ENCODE results near the gene ATG14.
"Not testable (repeated sequence)": the region's sequence is repeated elsewhere in the genome, so short reads cannot be mapped to it uniquely, and the experiment has no call there.

ATG14 gene

DNA sequence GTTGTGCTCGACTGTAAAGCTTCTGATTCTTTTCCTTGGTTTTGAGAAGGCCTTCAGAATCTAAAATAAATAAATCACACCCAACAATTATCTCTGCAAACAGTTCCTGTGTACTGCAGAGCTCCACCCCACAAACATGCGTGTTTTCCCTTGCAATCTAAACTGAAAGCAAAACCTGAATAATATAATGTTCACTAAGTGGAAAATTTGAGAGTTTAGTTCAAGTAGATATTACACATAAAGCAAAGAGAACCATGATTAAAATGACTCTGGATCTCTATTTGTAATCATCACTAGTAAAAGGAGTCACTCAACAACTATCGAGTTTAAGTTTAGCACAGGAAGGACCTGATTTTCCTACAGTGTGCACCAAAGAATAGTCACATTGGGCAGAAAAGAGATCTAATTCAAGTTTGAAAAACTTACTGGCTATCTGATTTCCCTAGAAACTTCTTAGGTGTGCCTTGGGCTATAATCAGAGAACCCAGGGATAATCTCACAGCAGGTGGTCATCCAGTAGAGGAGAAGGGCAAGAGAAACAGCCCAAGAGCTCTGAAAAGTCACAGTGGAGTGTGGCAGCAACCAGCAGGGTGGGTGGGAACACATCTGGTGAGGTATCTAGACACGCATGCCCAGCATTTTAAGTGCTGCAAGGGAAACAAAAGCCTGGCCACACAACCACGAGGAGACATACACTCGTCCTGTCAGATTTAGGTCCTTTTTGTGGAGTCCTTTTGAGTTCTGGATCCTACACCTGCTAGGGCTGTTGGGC, 25.4 kb downstream of the ATG14 start:
- TF ChIP-seq, protein P1, sequence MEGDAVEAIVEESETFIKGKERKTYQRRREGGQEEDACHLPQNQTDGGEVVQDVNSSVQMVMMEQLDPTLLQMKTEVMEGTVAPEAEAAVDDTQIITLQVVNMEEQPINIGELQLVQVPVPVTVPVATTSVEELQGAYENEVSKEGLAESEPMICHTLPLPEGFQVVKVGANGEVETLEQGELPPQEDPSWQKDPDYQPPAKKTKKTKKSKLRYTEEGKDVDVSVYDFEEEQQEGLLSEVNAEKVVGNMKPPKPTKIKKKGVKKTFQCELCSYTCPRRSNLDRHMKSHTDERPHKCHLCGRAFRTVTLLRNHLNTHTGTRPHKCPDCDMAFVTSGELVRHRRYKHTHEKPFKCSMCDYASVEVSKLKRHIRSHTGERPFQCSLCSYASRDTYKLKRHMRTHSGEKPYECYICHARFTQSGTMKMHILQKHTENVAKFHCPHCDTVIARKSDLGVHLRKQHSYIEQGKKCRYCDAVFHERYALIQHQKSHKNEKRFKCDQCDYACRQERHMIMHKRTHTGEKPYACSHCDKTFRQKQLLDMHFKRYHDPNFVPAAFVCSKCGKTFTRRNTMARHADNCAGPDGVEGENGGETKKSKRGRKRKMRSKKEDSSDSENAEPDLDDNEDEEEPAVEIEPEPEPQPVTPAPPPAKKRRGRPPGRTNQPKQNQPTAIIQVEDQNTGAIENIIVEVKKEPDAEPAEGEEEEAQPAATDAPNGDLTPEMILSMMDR (conservative IDR thresholded peaks at IDR 0.05), result no peak
- no peak for TF ChIP-seq ZFX (IDR thresholded peaks at IDR 0.05)
- no peak overlapping the region for H3K27ac ChIP-seq

DNA sequence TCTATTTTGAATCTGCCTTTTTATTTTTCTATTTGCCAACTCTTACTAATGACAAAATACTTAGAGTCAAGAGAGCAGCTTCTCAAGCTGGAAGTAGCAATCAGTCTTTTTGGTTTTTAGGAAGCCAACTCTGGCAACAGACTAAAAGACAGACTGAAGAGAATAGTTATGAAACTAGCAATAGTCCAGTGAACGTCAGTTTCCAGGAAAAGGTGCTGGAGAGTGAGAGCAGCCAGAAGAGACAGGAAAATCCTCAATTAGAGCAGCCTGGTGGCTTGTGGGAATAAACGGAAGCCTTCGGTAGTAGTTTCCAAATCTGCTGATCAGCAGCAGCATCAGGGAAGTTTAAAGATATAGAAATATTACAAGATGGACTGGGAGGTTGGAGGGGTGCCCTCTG, 27.1 kb downstream of the ATG14 start:
- no peak overlapping the region for H3K27ac ChIP-seq
- no peak for TF ChIP-seq ZFX (IDR thresholded peaks at IDR 0.05)
- TF ChIP-seq, protein P1 (conservative IDR thresholded peaks at IDR 0.05), result no peak

DNA sequence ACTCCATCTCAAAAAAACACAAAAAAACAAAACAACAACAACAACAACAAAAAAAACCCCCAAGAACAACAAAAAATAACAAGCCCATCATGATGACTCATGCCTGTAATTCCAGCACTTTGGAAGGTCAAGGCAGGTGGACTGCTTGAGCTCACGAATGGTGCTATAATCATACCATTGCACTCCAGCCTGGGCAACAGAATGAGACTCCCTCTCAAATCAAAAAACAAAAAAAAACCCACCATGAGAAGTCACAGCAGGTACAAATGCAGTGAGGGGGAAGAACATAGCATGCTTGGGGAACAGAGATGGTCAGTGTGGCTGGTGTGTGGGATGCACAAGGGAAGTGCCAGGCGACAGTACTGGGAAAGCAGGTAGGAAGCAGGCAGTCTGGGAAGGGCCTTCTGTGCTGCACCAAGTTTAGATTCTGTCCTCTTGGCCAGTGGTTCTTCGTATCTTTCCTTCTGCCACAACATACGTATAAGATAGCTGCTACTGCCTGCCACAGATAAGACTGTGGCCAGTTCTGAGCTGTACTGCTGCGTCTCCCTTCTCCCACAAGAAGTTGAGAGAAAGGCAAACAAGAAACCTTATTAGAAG, 28.0 kb downstream of the ATG14 start:
- TF ChIP-seq ZFX (IDR thresholded peaks at IDR 0.05), result no peak
- TF ChIP-seq, protein P1 (conservative IDR thresholded peaks at IDR 0.05), result no peak
- H3K27ac ChIP-seq, result no peak overlapping the region

DNA sequence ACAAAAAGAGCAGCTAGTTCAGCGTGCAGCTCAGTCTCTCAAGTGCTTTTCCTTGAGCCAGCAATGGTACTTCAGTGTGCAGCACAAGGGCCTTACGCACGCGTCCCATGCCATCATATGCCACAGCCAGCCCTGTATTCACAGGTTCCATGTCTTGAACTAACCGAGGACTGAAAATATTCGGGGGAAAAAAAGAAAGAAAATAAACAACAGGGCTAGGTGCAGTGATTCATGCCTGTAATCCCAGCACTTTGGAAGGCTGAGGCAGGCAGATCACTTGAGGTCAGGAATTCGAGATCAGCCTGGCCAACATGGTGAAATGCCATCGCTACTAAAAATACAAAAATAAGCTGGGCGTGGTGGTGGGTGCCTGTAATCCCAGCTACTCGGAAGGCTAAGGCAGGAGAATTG, 28.6 kb downstream of the ATG14 start:
- H3K27ac ChIP-seq, result not testable (repeated sequence)

DNA sequence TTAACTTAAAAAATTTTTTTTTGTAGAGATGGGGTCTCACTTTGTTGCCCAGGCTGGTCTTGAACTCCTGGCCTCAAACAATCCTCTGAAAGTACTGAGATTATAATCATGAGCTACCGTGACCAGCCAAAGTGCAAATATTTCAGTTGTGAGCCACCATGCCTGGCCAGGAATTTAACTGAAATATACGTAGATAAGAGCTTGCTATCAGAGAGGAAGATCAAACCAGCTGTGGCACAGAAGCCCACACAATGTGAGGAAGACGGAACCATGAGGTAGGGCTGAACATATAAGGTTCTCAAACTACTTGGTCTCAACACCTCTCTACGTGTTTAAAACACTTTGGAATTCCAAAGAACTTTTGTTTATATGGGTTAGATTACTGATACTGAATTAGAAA, 29.1 kb downstream of the ATG14 start:
- TF ChIP-seq, protein P1 (conservative IDR thresholded peaks at IDR 0.05), result no peak
- TF ChIP-seq ZFX (IDR thresholded peaks at IDR 0.05), result no peak
- no peak overlapping the region for H3K27ac ChIP-seq

GRCh38 chr14:55381561-55381960, 30.1 kb downstream of the ATG14 start:
- H3K27ac ChIP-seq, result no peak overlapping the region
- TF ChIP-seq ZFX (IDR thresholded peaks at IDR 0.05), result no peak
- TF ChIP-seq, protein P1 (conservative IDR thresholded peaks at IDR 0.05), result no peak

GRCh38 chr14:55381040-55381439, 30.6 kb downstream of the ATG14 start:
- no peak overlapping the region for H3K27ac ChIP-seq

More at GRCh38 chr14:55381040-55381439, 30.6 kb downstream of the ATG14 start:
- TF ChIP-seq, protein P1 (conservative IDR thresholded peaks at IDR 0.05), result no peak
- TF ChIP-seq ZFX (IDR thresholded peaks at IDR 0.05), result no peak
